HCT116 (cell line): ENCODE data around the gene ITGA2B. TPM values are rescaled to one million over a fixed set of nuclear protein-coding genes. Genes with fewer than 3 reads are reported as not detected.
A peak's percentile ranks its signal among the peaks of the same experiment; 100 is the strongest.

Experiments
- ATAC-seq: fragments of 200-7000 bp; cut with Tn5 transposase; 2 replicates; pipeline ENCODE4 v1.9.1; 2020; ENCODE audit warnings: mild to moderate bottlenecking, moderate library complexity
- BruUV-seq: library from RNA; stranded (reverse); fragments of 400-500 nt; replicated peaks from 2 replicates; lab custom pipeline; 2021; lab: Mats Ljungman, UMichigan
- CTCF ChIA-PET: fragments of 300-600 bp; sonication (Branson Sonifier 250); formaldehyde crosslinking; loops from one replicate; lab custom pipeline; 2021; ENCODE audit warnings: antibody characterized with exemption; lab: Charles Lee
- POLR2A ChIA-PET: fragments of 300-600, 350-600 bp; sonication (Branson Sonifier 250); formaldehyde crosslinking; loops from one replicate; lab custom pipeline; 2021; ENCODE audit warnings: antibody characterized with exemption; lab: Charles Lee
- RAD21 ChIA-PET, 2 experiments: fragments of 300-600 bp; sonication (Branson Sonifier 250); formaldehyde crosslinking; loops; one replicate each; lab custom pipeline; 2023; ENCODE audit warnings: low total read pairs in 2 of 2; ENCODE audit not compliant: uncharacterized antibody in 2 of 2, unreplicated experiment in 2 of 2, low non-redundant PET in 1 of 2; lab: Charles Lee
- DNase-seq: peaks from one replicate; pipeline ENCODE4 v3.0.0-alpha.2; 2010; ENCODE audit warnings: low read depth, low spot score
- H2AFZ ChIP-seq: fragments of 200-600 bp; shearing (Covaris generic), sonication (generic); 2 replicates; pipeline ENCODE4 v1.6.1; 2017; ENCODE audit warnings: low read depth, mixed run types, mixed read lengths, antibody characterized with exemption, low read length; ENCODE audit not compliant: poor library complexity, severe bottlenecking
- H3K27ac ChIP-seq: 2 replicates; pipeline ENCODE4 v1.5.1; 2012; ENCODE audit warnings: low read depth, low read length
- H3K27me3 ChIP-seq: fragments of 200-600 bp; sonication (generic); 2 replicates; pipeline ENCODE4 v1.6.1; 2016; ENCODE audit warnings: mixed run types, low read length, mixed read lengths; ENCODE audit not compliant: insufficient read depth
- H3K36me3 ChIP-seq, 2 experiments: fragments of 200-500 bp in 1 of 2; fragments of 200-600 bp in 1 of 2; sonication (Bioruptor generic) in 1 of 2; sonication (generic) in 1 of 2; 2 replicates each; pipeline versions ENCODE4 v1.5.1 to v1.6.1; 2014 to 2016; ENCODE audit warnings: low read length in 2 of 2, inconsistent platforms in 1 of 2, mixed read lengths in 1 of 2, mixed run types in 1 of 2; ENCODE audit not compliant: insufficient read depth in 2 of 2, control insufficient read depth in 1 of 2
- H3K4me1 ChIP-seq, 2 experiments: fragments of 200-600 bp in 1 of 2; sonication (generic) in 1 of 2; 2 replicates each; pipeline versions ENCODE4 v1.5.1 to v1.6.1; 2012 to 2017; ENCODE audit warnings: low read length in 2 of 2, inconsistent platforms in 1 of 2, mild to moderate bottlenecking in 1 of 2, mixed read lengths in 1 of 2, mixed run types in 1 of 2, moderate library complexity in 1 of 2; ENCODE audit not compliant: insufficient read depth in 2 of 2, control insufficient read depth in 1 of 2
- H3K4me2 ChIP-seq: fragments of 200-600 bp; sonication (generic); 2 replicates; pipeline ENCODE4 v1.6.1; 2017; ENCODE audit warnings: mixed run types, low read length, mixed read lengths
- H3K4me3 ChIP-seq, 2 experiments: fragments of 200-600 bp in 1 of 2; sonication (generic) in 1 of 2; replicated peaks in 1 of 2; 2 replicates each; pipeline ENCODE4 v1.5.1; 2011 to 2016; ENCODE audit warnings: low read length in 2 of 2, control low read depth in 1 of 2, low read depth in 1 of 2, mild to moderate bottlenecking in 1 of 2, mixed read lengths in 1 of 2, mixed run types in 1 of 2
- H3K79me2 ChIP-seq: fragments of 200-600 bp; sonication (generic); 2 replicates; pipeline ENCODE4 v1.6.1; 2017; ENCODE audit warnings: mild to moderate bottlenecking, mixed run types, low read length, moderate library complexity, mixed read lengths; ENCODE audit not compliant: insufficient read depth
- H3K9ac ChIP-seq: fragments of 200-600 bp; sonication (generic); 2 replicates; pipeline ENCODE4 v1.6.1; 2016; ENCODE audit warnings: low read length, mixed read lengths
- H3K9me2 ChIP-seq: fragments of 200-600 bp; sonication (generic), shearing (Covaris generic); 2 replicates; pipeline ENCODE4 v1.6.1; 2017; ENCODE audit warnings: mixed run types, mild to moderate bottlenecking, moderate library complexity; ENCODE audit not compliant: insufficient read depth
- H3K9me3 ChIP-seq, 2 experiments: fragments of 200-500 bp in 1 of 2; fragments of 200-600 bp in 1 of 2; sonication (Bioruptor generic) in 1 of 2; sonication (generic) in 1 of 2; 2 replicates each; pipeline ENCODE4 v1.6.1; 2014 to 2017; ENCODE audit warnings: low read length in 2 of 2, mixed read lengths in 2 of 2, inconsistent platforms in 1 of 2, low read depth in 1 of 2, mild to moderate bottlenecking in 1 of 2, mixed run types in 1 of 2, moderate library complexity in 1 of 2; ENCODE audit not compliant: control insufficient read depth in 1 of 2, insufficient read depth in 1 of 2
- H4K20me1 ChIP-seq: fragments of 200-600 bp; sonication (generic), shearing (Covaris generic); 2 replicates; pipeline ENCODE4 v1.6.1; 2017; ENCODE audit warnings: mixed run types, mild to moderate bottlenecking, moderate library complexity; ENCODE audit not compliant: insufficient read depth
- FOSL1 ChIP-seq: IDR thresholded peaks from 2 replicates; pipeline ENCODE4 v1.6.1; 2012; ENCODE audit warnings: low read depth
- POLR2AphosphoS5 ChIP-seq: IDR thresholded peaks from 2 replicates; pipeline ENCODE4 v1.6.1; 2011; ENCODE audit warnings: mild to moderate bottlenecking, low read depth, low read length, moderate library complexity
- RAD21 ChIP-seq: IDR thresholded peaks from 2 replicates; pipeline ENCODE4 v1.6.1; 2012; ENCODE audit warnings: low read depth, mild to moderate bottlenecking
- SP1 ChIP-seq: IDR thresholded peaks from 2 replicates; pipeline ENCODE4 v1.6.1; 2012; ENCODE audit warnings: low read depth
- ZFX ChIP-seq: fragments of 450-650 bp; IDR thresholded peaks from 2 replicates; pipeline ENCODE4 v1.6.1; 2017
- intact Hi-C: fragments of 100-400 bp; cut with micrococcal nuclease; formaldehyde crosslinking; loops from 2 replicates; pipeline ENCODE4 v1.10.0; 2022
- total RNA-seq: library from RNA; stranded (reverse); gene quantifications from one replicate; pipeline ENCODE4 v1.2.1, GENCODE V29; 2021; ENCODE audit not compliant: unreplicated experiment
- TF ChIP-seq, protein P1 (sequence below), 3 experiments: fragments of 200-600 bp in 1 of 3; sonication (generic) in 1 of 3; IDR thresholded peaks in 2 of 3; conservative IDR thresholded peaks in 1 of 3; 2 replicates each; pipeline ENCODE4 v1.5.1; 2012 to 2017; ENCODE audit warnings: low read depth in 2 of 3, low read length in 2 of 3, antibody characterized with exemption in 1 of 3, borderline replicate concordance in 1 of 3, control low read depth in 1 of 3, mild to moderate bottlenecking in 1 of 3, mixed read lengths in 1 of 3, mixed run types in 1 of 3, moderate library complexity in 1 of 3; ENCODE audit not compliant: insufficient read depth in 1 of 3

The ITGA2B gene
- total RNA-seq, 1 experiment from 2014 or later = 7.6 TPM

DNA sequence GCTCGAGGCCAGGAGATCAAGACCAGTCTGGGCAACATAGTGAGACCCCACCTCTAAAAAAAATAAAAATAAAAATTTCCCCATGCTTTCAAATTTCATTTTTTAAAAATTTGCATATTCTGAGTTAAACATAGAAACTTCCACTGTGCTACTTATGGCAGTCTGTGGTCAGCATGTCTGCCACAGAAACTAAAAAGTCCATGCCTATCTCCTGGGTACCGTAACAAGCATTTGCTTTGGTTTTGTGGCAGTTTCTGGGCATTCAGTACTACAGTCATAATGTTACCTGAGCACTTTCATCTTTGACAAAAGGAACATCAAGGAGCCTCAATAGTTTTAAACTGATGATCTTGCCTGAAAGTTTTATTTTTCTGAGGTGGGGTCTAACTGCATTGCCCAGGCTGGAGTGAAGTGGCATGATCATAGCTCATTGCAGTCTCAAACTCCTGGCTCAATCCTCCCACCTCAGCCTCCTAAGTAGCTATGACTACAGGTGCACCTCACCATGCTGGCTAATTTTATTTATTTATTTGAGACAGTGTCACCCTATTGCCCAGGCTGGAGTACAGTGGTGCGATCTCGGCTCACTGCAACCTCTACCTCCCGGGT is 13.2 kb upstream of the ITGA2B start:
- H3K9ac ChIP-seq = no peak overlapping the region
- intact Hi-C loops = no loop called here
- H3K27ac ChIP-seq = no peak overlapping the region
- no peaks in the 10 kb centered on the region for H3K4me1 ChIP-seq
- no peaks in the 10 kb centered on the region for H3K9me3 ChIP-seq
- H3K36me3 ChIP-seq = peaks cover 17 to 20% of the 10 kb centered on the region in 2 experiments; a peak in 3 of 4 replicates
- TF ChIP-seq POLR2AphosphoS5 (no peak), SP1 (no peak), FOSL1 (no peak)
- H3K4me3 ChIP-seq = no peak overlapping the region
- POLR2A ChIA-PET = no interaction called here
- RAD21 ChIA-PET = interaction anchor here (0.8 to 1.3 kb wide), 2 partner anchors 121 kb away, joined by 3 to 5 read pairs; no protein-coding TSS in a partner anchor
- H3K27me3 ChIP-seq = no peaks in the 10 kb centered on the region
- H2AFZ ChIP-seq = no peak overlapping the region
- ATAC-seq = no peak
- no peak overlapping the region for H3K4me2 ChIP-seq
- H3K79me2 ChIP-seq = peaks cover 8% of the 10 kb centered on the region; the same call in 1 of the 2 replicates
- H4K20me1 ChIP-seq = no peaks in the 10 kb centered on the region; the same call in 1 of the 2 replicates
- BruUV-seq = no TSS peak
- CTCF ChIA-PET = interaction anchor here (1.3 kb wide), 1 partner anchor 121 kb away, joined by 5 read pairs; no protein-coding TSS in a partner anchor
- H3K9me2 ChIP-seq = no peaks in the 10 kb centered on the region
- no peak for DNase-seq

DNA sequence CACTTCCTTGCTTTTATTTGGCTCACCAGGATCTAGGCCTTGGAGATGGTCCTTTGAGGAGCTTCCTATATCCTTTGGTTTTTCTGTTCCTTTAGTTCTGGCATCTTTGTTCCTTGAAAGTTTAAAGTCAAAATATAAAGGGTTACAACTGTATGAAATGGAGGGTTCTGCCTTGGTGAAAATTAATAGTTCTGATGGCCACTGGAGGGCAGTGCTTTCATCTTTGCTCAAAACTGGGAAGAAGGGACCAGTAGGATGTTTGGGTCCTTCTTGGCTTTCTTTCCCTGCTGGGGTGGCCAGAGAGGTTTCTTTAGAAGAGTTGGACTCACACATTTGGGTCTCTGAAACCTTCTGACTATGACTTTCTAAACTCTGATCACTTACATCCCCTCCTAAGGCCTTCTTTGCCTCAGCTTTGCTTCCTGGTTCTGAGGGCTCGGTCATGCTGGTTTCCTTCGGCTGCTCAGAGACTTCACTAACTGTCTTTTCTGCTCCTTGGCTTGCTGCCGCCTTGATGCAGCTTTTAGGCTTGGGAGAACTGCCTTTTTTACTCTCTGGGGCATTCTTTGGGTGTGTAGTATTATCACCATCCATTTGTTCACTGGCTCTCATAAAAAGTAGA is 10.9 kb upstream of the ITGA2B start:
- Histone ChIP-seq H3K4me1 (no peaks in the 10 kb centered on the region), H4K20me1 (no peaks in the 10 kb centered on the region), H3K9me2 (no peaks in the 10 kb centered on the region), H3K4me2 (no peak overlapping the region), H3K9me3 (no peaks in the 10 kb centered on the region), H3K36me3 (peaks cover 15 to 21% of the 10 kb centered on the region in 2 experiments; a peak in 3 of 4 replicates), H3K4me3 (no peak overlapping the region), H3K79me2 (no peaks in the 10 kb centered on the region), H3K27ac (no peak overlapping the region), H3K9ac (no peak overlapping the region), H3K27me3 (no peaks in the 10 kb centered on the region), H2AFZ (no peak overlapping the region)
- intact Hi-C loops = loop anchor here (1.0 to 2.0 kb wide), 2 partner anchors 76 to 123 kb away; partner anchors contain the start of gene SLC25A39
- ChIA-PET POLR2A (no interaction called here), RAD21 (no interaction called here), CTCF (interaction anchor here (1.8 kb wide), 1 partner anchor 123 kb away, joined by 7 read pairs; no protein-coding TSS in a partner anchor)
- peak; percentile 12 for DNase-seq
- ATAC-seq = peak; percentile 74; the same call in 1 of the 2 replicates
- TF ChIP-seq, protein P1, sequence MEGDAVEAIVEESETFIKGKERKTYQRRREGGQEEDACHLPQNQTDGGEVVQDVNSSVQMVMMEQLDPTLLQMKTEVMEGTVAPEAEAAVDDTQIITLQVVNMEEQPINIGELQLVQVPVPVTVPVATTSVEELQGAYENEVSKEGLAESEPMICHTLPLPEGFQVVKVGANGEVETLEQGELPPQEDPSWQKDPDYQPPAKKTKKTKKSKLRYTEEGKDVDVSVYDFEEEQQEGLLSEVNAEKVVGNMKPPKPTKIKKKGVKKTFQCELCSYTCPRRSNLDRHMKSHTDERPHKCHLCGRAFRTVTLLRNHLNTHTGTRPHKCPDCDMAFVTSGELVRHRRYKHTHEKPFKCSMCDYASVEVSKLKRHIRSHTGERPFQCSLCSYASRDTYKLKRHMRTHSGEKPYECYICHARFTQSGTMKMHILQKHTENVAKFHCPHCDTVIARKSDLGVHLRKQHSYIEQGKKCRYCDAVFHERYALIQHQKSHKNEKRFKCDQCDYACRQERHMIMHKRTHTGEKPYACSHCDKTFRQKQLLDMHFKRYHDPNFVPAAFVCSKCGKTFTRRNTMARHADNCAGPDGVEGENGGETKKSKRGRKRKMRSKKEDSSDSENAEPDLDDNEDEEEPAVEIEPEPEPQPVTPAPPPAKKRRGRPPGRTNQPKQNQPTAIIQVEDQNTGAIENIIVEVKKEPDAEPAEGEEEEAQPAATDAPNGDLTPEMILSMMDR (IDR thresholded peaks at IDR 0.05 in 2 of 3, conservative IDR thresholded peaks at IDR 0.05 in 1 of 3; ENCODE audit: borderline replicate concordance in 1 of 3, insufficient read depth in 1 of 3, low read depth in 2 of 3, low read length in 2 of 3) = peak; percentile 50 to 59 (median 53); a peak in 5 of 6 replicates
- no peak for TF ChIP-seq ZFX
- peak; percentile 65 for TF ChIP-seq RAD21
- BruUV-seq = no TSS peak
